K562 (cell line): Measurements from ENCODE around the gene NHLRC2.

Experiments used
- ARNT ChIP-seq, 2 experiments: fragments of 450-650 bp; IDR thresholded peaks; 2 replicates each; pipeline ENCODE4 v1.6.1; 2016; ENCODE audit warnings: mild to moderate bottlenecking in 1 of 2
- BRCA1 ChIP-seq, 2 experiments: fragments of 450-650 bp in 1 of 2; sonication (generic) in 1 of 2; formaldehyde crosslinking in 1 of 2; IDR thresholded peaks; 2 replicates each; pipeline versions ENCODE4 v1.5.0 to v1.6.1; 2017 to 2020; ENCODE audit warnings: mild to moderate bottlenecking in 1 of 2, missing genetic modification reagents in 1 of 2
- CTCF ChIP-seq, 3 experiments: IDR thresholded peaks in 2 of 3; conservative IDR thresholded peaks in 1 of 3; 2 replicates each; pipeline ENCODE4 v1.5.1; 2011 to 2012; ENCODE audit warnings: low read length in 3 of 3, mild to moderate bottlenecking in 3 of 3, control low read depth in 2 of 3, improper control_type of control experiment in 1 of 3, inconsistent platforms in 1 of 3, low read depth in 1 of 3, mixed read lengths in 1 of 3, moderate library complexity in 1 of 3; ENCODE audit not compliant: insufficient read depth in 2 of 3
- MAZ ChIP-seq, 2 experiments: fragments of 450-650 bp in 1 of 2; sonication (generic) in 1 of 2; formaldehyde crosslinking; IDR thresholded peaks in 1 of 2; conservative IDR thresholded peaks in 1 of 2; 2 replicates each; pipeline versions ENCODE4 v1.4.0 to v1.5.0; 2020; ENCODE audit warnings: mild to moderate bottlenecking in 1 of 2, missing genetic modification reagents in 1 of 2
- PURB ChIP-seq: sonication (generic); formaldehyde crosslinking; IDR thresholded peaks from 2 replicates; pipeline ENCODE4 v1.9.0; 2021; ENCODE audit warnings: low read depth, mild to moderate bottlenecking, missing genetic modification reagents
- TRIM24 ChIP-seq, 2 experiments: fragments of 450-650 bp; IDR thresholded peaks; 2 replicates each; pipeline ENCODE4 v1.6.1; 2016
- ZBTB33 ChIP-seq: sonication (generic); formaldehyde crosslinking; IDR thresholded peaks from 2 replicates; pipeline ENCODE4 v1.8.1; 2023; ENCODE audit warnings: mild to moderate bottlenecking, missing genetic modification reagents
- ZNF639 ChIP-seq, 2 experiments: fragments of 200-800 bp in 1 of 2; sonication (Bioruptor generic) in 1 of 2; sonication (generic) in 1 of 2; formaldehyde crosslinking in 1 of 2; IDR thresholded peaks in 1 of 2; conservative IDR thresholded peaks in 1 of 2; 2 replicates each; pipeline versions ENCODE4 v1.5.0 to v1.6.1; 2016 to 2020; ENCODE audit warnings: missing compliant biosample characterization in 1 of 2, missing genetic modification characterization in 1 of 2, missing genetic modification reagents in 1 of 2

- no peak for TF ChIP-seq ZBTB33
- TF ChIP-seq ARNT (IDR thresholded peaks at IDR 0.05): no peak
- no peak for TF ChIP-seq TRIM24 (IDR thresholded peaks at IDR 0.05)
- no peak for TF ChIP-seq ZNF639 (CRISPR knock-in tag; conservative IDR thresholded peaks at IDR 0.05 in 1 of 2, IDR thresholded peaks at IDR 0.05 in 1 of 2)
- TF ChIP-seq PURB (CRISPR knock-in tag): no peak
- no peak for TF ChIP-seq MAZ (CRISPR knock-in tag; conservative IDR thresholded peaks at IDR 0.05 in 1 of 2, IDR thresholded peaks at IDR 0.05 in 1 of 2)
- TF ChIP-seq BRCA1 (IDR thresholded peaks at IDR 0.05): no peak
- no peak for TF ChIP-seq BRCA1 (CRISPR knock-in tag; IDR thresholded peaks at IDR 0.05)
- TF ChIP-seq CTCF (IDR thresholded peaks at IDR 0.05 in 2 of 3, conservative IDR thresholded peaks at IDR 0.05 in 1 of 3; ENCODE audit: insufficient read depth in 2 of 3, low read depth in 1 of 3, low read length in 3 of 3): no peak
These were observed 4.5 kb upstream of the NHLRC2 start for GRCh38 chr10:113849946-113850345.
